ENCODE measurements around the gene EIF2B5. TPM values are rescaled to one million over a fixed set of nuclear protein-coding genes. Genes with fewer than 3 reads are reported as not detected.
"Not testable (repeated sequence)": the region's sequence is repeated elsewhere in the genome, so short reads cannot be mapped to it uniquely, and the experiment has no call there.

The EIF2B5 gene
- polyA plus RNA-seq, 1 donor (not counting 4 experiments of a cell fraction or from before 2014, with no cell fraction given), result 37.9 TPM

DNA sequence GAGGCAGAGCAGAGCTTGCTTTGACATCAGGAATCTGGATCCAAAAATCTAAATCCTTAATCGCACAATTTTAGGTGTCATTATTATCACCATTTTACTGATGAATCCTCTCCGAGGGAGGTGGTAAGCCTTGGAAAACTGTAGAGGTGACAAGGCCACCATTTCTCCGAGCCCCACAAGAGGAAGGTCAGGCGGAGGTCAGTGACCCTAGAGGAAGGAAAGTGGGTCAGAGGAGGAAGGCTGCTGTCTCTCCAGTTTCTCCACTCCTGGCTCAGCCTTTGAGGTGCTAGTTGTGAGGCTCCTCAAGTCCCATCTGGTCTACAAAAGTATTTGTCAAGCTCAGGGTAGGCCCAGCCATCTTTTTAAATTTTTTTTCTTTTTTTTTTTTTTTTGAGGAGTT, 23.2 kb downstream of the EIF2B5 start:
- Histone ChIP-seq H3K27ac (ENCODE audit: control insufficient read depth, insufficient read depth, low read length) (no peak overlapping the region), H3K36me3 (ENCODE audit: control insufficient read depth in 2 of 2, extremely low read depth in 1 of 2, insufficient read depth in 2 of 2, low read length in 2 of 2) (peaks cover 1 to 2% of the 10 kb centered on the region in 2 experiments), H4K20me1 (ENCODE audit: control insufficient read depth, extremely low read depth, insufficient read depth, low read length) (no peaks in the 10 kb centered on the region), H3K4me2 (ENCODE audit: control insufficient read depth, extremely low read depth, insufficient read depth, low read depth, low read length) (no peak overlapping the region), H3K9me1 (ENCODE audit: control insufficient read depth, extremely low read depth, insufficient read depth, low read length) (no peaks in the 10 kb centered on the region), H3K4me1 (ENCODE audit: control insufficient read depth, extremely low read depth, insufficient read depth, low read length) (peaks cover 5% of the 10 kb centered on the region), H3K9ac (ENCODE audit: control insufficient read depth, extremely low read depth, insufficient read depth, low read length) (no peak overlapping the region), H3K4me3 (ENCODE audit: control insufficient read depth in 2 of 3, extremely low read depth in 1 of 3, insufficient read depth in 2 of 3, low read depth in 1 of 3, low read length in 3 of 3) (no peak overlapping the region), H3K79me2 (ENCODE audit: control insufficient read depth, insufficient read depth, low read length) (peaks cover 57% of the 10 kb centered on the region), H3K27me3 (ENCODE audit: control insufficient read depth, extremely low read depth, insufficient read depth, low read length) (no peaks in the 10 kb centered on the region), H3K9me3 (ENCODE audit: control insufficient read depth, low read depth, low read length) (no peaks in the 10 kb centered on the region), H2AFZ (ENCODE audit: control insufficient read depth, low read length) (no peak overlapping the region)
- FAIRE-seq, result no peak
- dilution Hi-C loops (cut with MboI; ENCODE audit: extremely low pct_ligation_motif_present, low sequenced_read_pairs), result no loop called here
- TF ChIP-seq, protein P1, sequence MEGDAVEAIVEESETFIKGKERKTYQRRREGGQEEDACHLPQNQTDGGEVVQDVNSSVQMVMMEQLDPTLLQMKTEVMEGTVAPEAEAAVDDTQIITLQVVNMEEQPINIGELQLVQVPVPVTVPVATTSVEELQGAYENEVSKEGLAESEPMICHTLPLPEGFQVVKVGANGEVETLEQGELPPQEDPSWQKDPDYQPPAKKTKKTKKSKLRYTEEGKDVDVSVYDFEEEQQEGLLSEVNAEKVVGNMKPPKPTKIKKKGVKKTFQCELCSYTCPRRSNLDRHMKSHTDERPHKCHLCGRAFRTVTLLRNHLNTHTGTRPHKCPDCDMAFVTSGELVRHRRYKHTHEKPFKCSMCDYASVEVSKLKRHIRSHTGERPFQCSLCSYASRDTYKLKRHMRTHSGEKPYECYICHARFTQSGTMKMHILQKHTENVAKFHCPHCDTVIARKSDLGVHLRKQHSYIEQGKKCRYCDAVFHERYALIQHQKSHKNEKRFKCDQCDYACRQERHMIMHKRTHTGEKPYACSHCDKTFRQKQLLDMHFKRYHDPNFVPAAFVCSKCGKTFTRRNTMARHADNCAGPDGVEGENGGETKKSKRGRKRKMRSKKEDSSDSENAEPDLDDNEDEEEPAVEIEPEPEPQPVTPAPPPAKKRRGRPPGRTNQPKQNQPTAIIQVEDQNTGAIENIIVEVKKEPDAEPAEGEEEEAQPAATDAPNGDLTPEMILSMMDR (optimal IDR thresholded peaks at IDR 0.05 in 1 of 3, IDR thresholded peaks at IDR 0.05 in 1 of 3, conservative IDR thresholded peaks at IDR 0.05 in 1 of 3; ENCODE audit: extremely low read depth in 1 of 3, insufficient read depth in 2 of 3, low read length in 3 of 3), result no peak
- TF ChIP-seq EZH2 (IDR thresholded peaks at IDR 0.05; ENCODE audit: low read length), result no peak
- no peak for DNase-seq (ENCODE audit: low read depth, low spot score)

DNA sequence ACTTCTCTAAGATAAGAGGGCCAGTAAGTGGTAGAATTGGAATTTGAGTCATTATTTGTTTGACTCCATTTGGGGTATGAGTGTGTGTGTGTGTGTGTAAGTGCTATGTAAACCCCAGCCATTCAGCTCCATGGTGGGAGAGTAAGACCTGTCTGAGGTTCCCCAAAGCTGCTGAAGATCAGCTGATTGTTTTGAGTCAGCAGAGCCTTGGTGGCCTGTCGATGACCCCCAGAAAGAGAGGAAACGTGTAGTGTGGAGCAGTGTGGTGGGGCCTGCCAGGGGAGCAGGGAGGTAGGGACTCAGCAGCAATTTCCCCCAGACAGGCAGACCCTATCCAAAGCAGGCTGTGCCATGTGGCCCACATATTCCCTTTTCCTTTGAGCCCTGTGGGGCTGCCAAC, 25.3 kb downstream of the EIF2B5 start:
- no peaks in the 10 kb centered on the region for H3K27me3 ChIP-seq (ENCODE audit: control insufficient read depth, extremely low read depth, insufficient read depth, low read length)
- H3K4me1 ChIP-seq (ENCODE audit: control insufficient read depth, extremely low read depth, insufficient read depth, low read length), result peaks cover 5% of the 10 kb centered on the region
- H2AFZ ChIP-seq (ENCODE audit: control insufficient read depth, low read length), result no peak overlapping the region
- no peak overlapping the region for H3K4me2 ChIP-seq (ENCODE audit: control insufficient read depth, extremely low read depth, insufficient read depth, low read depth, low read length)
- H3K27ac ChIP-seq (ENCODE audit: control insufficient read depth, insufficient read depth, low read length), result no peak overlapping the region
- FAIRE-seq, result no peak
- H3K9ac ChIP-seq (ENCODE audit: control insufficient read depth, extremely low read depth, insufficient read depth, low read length), result no peak overlapping the region
- TF ChIP-seq, protein P1 (optimal IDR thresholded peaks at IDR 0.05 in 1 of 3, IDR thresholded peaks at IDR 0.05 in 1 of 3, conservative IDR thresholded peaks at IDR 0.05 in 1 of 3; ENCODE audit: extremely low read depth in 1 of 3, insufficient read depth in 2 of 3, low read length in 3 of 3), result no peak
- no peak for TF ChIP-seq EZH2 (IDR thresholded peaks at IDR 0.05; ENCODE audit: low read length)
- H3K9me1 ChIP-seq (ENCODE audit: control insufficient read depth, extremely low read depth, insufficient read depth, low read length), result no peaks in the 10 kb centered on the region
- peaks cover 62% of the 10 kb centered on the region for H3K79me2 ChIP-seq (ENCODE audit: control insufficient read depth, insufficient read depth, low read length)
- dilution Hi-C loops (cut with MboI; ENCODE audit: extremely low pct_ligation_motif_present, low sequenced_read_pairs), result no loop called here
- no peaks in the 10 kb centered on the region for H3K9me3 ChIP-seq (ENCODE audit: control insufficient read depth, low read depth, low read length)
- H3K36me3 ChIP-seq (ENCODE audit: control insufficient read depth in 2 of 2, extremely low read depth in 1 of 2, insufficient read depth in 2 of 2, low read length in 2 of 2), result peaks cover 18 to 20% of the 10 kb centered on the region in 2 experiments
- H4K20me1 ChIP-seq (ENCODE audit: control insufficient read depth, extremely low read depth, insufficient read depth, low read length), result no peaks in the 10 kb centered on the region
- DNase-seq (ENCODE audit: low read depth, low spot score), result no peak
- H3K4me3 ChIP-seq (ENCODE audit: control insufficient read depth in 2 of 3, extremely low read depth in 1 of 3, insufficient read depth in 2 of 3, low read depth in 1 of 3, low read length in 3 of 3), result no peak overlapping the region

DNA sequence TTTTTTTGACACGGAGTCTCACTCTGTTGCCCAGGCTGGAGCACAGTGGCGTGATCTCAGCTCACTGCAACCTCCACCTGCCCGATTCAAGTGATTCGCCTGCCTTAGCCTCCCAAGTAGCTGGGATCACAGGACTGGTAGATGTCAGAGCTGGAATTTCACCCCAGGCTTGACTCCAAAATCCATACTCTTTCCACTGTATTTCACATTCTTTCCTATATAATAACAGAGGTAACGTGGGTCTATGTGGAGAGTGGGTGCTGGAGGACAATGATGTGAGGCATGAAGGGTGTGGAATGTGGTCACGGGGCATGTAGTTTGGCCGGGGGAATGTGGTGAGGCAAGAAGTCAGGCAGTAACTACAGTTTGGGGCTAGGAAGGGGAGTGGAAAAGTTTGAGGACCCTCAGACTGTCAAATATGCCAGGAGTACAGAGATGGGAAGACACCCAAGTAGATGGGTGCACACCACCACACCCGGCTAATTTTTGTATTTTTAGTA, 27.5 kb downstream of the EIF2B5 start:
- H4K20me1 ChIP-seq (ENCODE audit: control insufficient read depth, extremely low read depth, insufficient read depth, low read length); H3K9ac ChIP-seq (ENCODE audit: control insufficient read depth, extremely low read depth, insufficient read depth, low read length); H3K4me2 ChIP-seq (ENCODE audit: control insufficient read depth, extremely low read depth, insufficient read depth, low read depth, low read length); H3K4me3 ChIP-seq (ENCODE audit: control insufficient read depth in 2 of 3, extremely low read depth in 1 of 3, insufficient read depth in 2 of 3, low read depth in 1 of 3, low read length in 3 of 3); H3K4me1 ChIP-seq (ENCODE audit: control insufficient read depth, extremely low read depth, insufficient read depth, low read length); H3K27ac ChIP-seq (ENCODE audit: control insufficient read depth, insufficient read depth, low read length); DNase-seq (ENCODE audit: low read depth, low spot score); H3K27me3 ChIP-seq (ENCODE audit: control insufficient read depth, extremely low read depth, insufficient read depth, low read length); dilution Hi-C loops (cut with MboI; ENCODE audit: extremely low pct_ligation_motif_present, low sequenced_read_pairs); FAIRE-seq; H3K9me1 ChIP-seq (ENCODE audit: control insufficient read depth, extremely low read depth, insufficient read depth, low read length); H2AFZ ChIP-seq (ENCODE audit: control insufficient read depth, low read length); H3K9me3 ChIP-seq (ENCODE audit: control insufficient read depth, low read depth, low read length): not testable (repeated sequence)
- H3K36me3 ChIP-seq (ENCODE audit: control insufficient read depth in 2 of 2, extremely low read depth in 1 of 2, insufficient read depth in 2 of 2, low read length in 2 of 2), result peaks cover 33 to 37% of the 10 kb centered on the region in 2 experiments
- H3K79me2 ChIP-seq (ENCODE audit: control insufficient read depth, insufficient read depth, low read length), result peaks cover 42% of the 10 kb centered on the region
